WTC11 (cell line): ENCODE measurements around the gene LRCH4. TPM values are rescaled to one million over a fixed set of nuclear protein-coding genes. Genes with fewer than 3 reads are reported as not detected.

Experiments
- ATAC-seq: fragments of 200-7000 bp; cut with Tn5 transposase; 2 replicates; pipeline ENCODE4 v1.10.0; 2021; ENCODE audit warnings: mild to moderate bottlenecking, moderate library complexity
- CTCF ChIA-PET: fragments of 300-600 bp; sonication (Branson Sonifier 250); formaldehyde crosslinking; loops from one replicate; lab custom pipeline; 2021; ENCODE audit warnings: antibody characterized with exemption; lab: Charles Lee
- POLR2A ChIA-PET: fragments of 350-600 bp; sonication (Branson Sonifier 250); formaldehyde crosslinking; loops from one replicate; lab custom pipeline; 2021; ENCODE audit warnings: antibody characterized with exemption; lab: Charles Lee
- DNase-seq: peaks from one replicate; pipeline ENCODE4 v3.0.0; 2021; ENCODE audit warnings: low spot score
- H3K27ac Mint-ChIP-seq: 2 replicates; pipeline ENCODE4 v1.8.0; 2021; ENCODE audit warnings: mixed read lengths
- H3K27me3 Mint-ChIP-seq: 2 replicates; pipeline ENCODE4 v1.8.0; 2021; ENCODE audit warnings: low read depth, mild to moderate bottlenecking, moderate library complexity, mixed read lengths
- H3K36me3 Mint-ChIP-seq: 2 replicates; pipeline ENCODE4 v1.8.0; 2021; ENCODE audit warnings: mixed read lengths
- H3K4me1 Mint-ChIP-seq: 2 replicates; pipeline ENCODE4 v1.8.0; 2022; ENCODE audit warnings: mixed read lengths
- H3K4me3 Mint-ChIP-seq: 2 replicates; pipeline ENCODE4 v1.8.0; 2021; ENCODE audit warnings: mild to moderate bottlenecking, moderate library complexity, mixed read lengths
- H3K9me3 Mint-ChIP-seq: 2 replicates; pipeline ENCODE4 v1.8.0; 2021; ENCODE audit warnings: mixed read lengths
- ATF3 ChIP-seq: sonication (generic); formaldehyde crosslinking; conservative IDR thresholded peaks from 2 replicates; pipeline ENCODE4 v1.8.1; 2022; ENCODE audit warnings: mild to moderate bottlenecking, missing genetic modification reagents
- ATF6 ChIP-seq: sonication (generic); formaldehyde crosslinking; IDR thresholded peaks from 2 replicates; pipeline ENCODE4 v1.8.1; 2023; ENCODE audit warnings: mild to moderate bottlenecking, missing genetic modification reagents
- E2F4 ChIP-seq: sonication (generic); formaldehyde crosslinking; IDR thresholded peaks from 2 replicates; pipeline ENCODE4 v1.8.1; 2022; ENCODE audit warnings: low read depth, mild to moderate bottlenecking, moderate library complexity, missing genetic modification reagents, borderline replicate concordance
- ERG ChIP-seq: fragments of 250-450 bp; sonication (Bioruptor Pico); IDR thresholded peaks from 2 replicates; pipeline ENCODE4 v1.8.0; 2021; ENCODE audit warnings: mild to moderate bottlenecking
- FOXP1 ChIP-seq: sonication (generic); formaldehyde crosslinking; IDR thresholded peaks from 2 replicates; pipeline ENCODE4 v1.8.0; 2022; ENCODE audit warnings: missing genetic modification reagents, mild to moderate bottlenecking, moderate library complexity, borderline replicate concordance
- IRF1 ChIP-seq: sonication (generic); formaldehyde crosslinking; IDR thresholded peaks from 2 replicates; pipeline ENCODE4 v1.8.0; 2023; ENCODE audit warnings: missing genetic modification reagents
- NFYB ChIP-seq: sonication (generic); formaldehyde crosslinking; conservative IDR thresholded peaks from 2 replicates; pipeline ENCODE4 v1.8.0; 2022; ENCODE audit warnings: low read depth, missing genetic modification reagents
- OVOL2 ChIP-seq: fragments of 250-450 bp; sonication (Bioruptor Pico); IDR thresholded peaks from 2 replicates; pipeline ENCODE4 v1.9.0; 2021; ENCODE audit warnings: mild to moderate bottlenecking, borderline replicate concordance
- PRDM15 ChIP-seq: sonication (generic); formaldehyde crosslinking; IDR thresholded peaks from 2 replicates; pipeline ENCODE4 v1.8.0; 2022; ENCODE audit warnings: missing genetic modification reagents
- SMAD4 ChIP-seq: sonication (generic); formaldehyde crosslinking; IDR thresholded peaks from 2 replicates; pipeline ENCODE4 v1.8.0; 2022; ENCODE audit warnings: mild to moderate bottlenecking, missing genetic modification reagents
- STAT6 ChIP-seq: sonication (generic); formaldehyde crosslinking; conservative IDR thresholded peaks from 2 replicates; pipeline ENCODE4 v1.8.1; 2023; ENCODE audit warnings: mild to moderate bottlenecking, low read depth, missing genetic modification reagents, moderate library complexity
- TCF7 ChIP-seq: sonication (generic); formaldehyde crosslinking; IDR thresholded peaks from 2 replicates; pipeline ENCODE4 v1.8.0; 2022; ENCODE audit warnings: mild to moderate bottlenecking, low read depth, missing genetic modification reagents, moderate library complexity
- TEAD1 ChIP-seq: sonication (generic); formaldehyde crosslinking; IDR thresholded peaks from 2 replicates; pipeline ENCODE4 v1.8.0; 2022; ENCODE audit warnings: mild to moderate bottlenecking, missing genetic modification reagents
- TP53 ChIP-seq: sonication (generic); formaldehyde crosslinking; IDR thresholded peaks from 2 replicates; pipeline ENCODE4 v1.8.1; 2023; ENCODE audit warnings: mild to moderate bottlenecking, missing genetic modification reagents
- ZNF263 ChIP-seq: sonication (generic); formaldehyde crosslinking; IDR thresholded peaks from 2 replicates; pipeline ENCODE4 v1.8.1; 2022; ENCODE audit warnings: low read depth, mild to moderate bottlenecking, moderate library complexity, missing genetic modification reagents
- ZNF416 ChIP-seq: fragments of 250-450 bp; sonication (Bioruptor Pico); IDR thresholded peaks from 2 replicates; pipeline ENCODE4 v1.9.0; 2021; ENCODE audit warnings: mild to moderate bottlenecking, inconsistent platforms
- ZNF425 ChIP-seq: fragments of 250-450 bp; sonication (Bioruptor Pico); conservative IDR thresholded peaks from 2 replicates; pipeline ENCODE4 v1.9.0; 2021; ENCODE audit warnings: mild to moderate bottlenecking
- ZNF512 ChIP-seq: sonication (generic); formaldehyde crosslinking; IDR thresholded peaks from 2 replicates; pipeline ENCODE4 v1.8.1; 2022; ENCODE audit warnings: missing genetic modification reagents, borderline replicate concordance
- total RNA-seq: library from RNA; stranded (reverse); gene quantifications from 3 replicates; pipeline ENCODE4 v1.2.3, GENCODE V29; 2021

The LRCH4 gene
- total RNA-seq, 1 experiment from 2014 or later, result 56.7 TPM

- Mint-ChIP-seq H3K27me3 (no peaks in the 10 kb centered on the region), H3K27ac (no peak overlapping the region), H3K4me1 (peaks cover 10% of the 10 kb centered on the region), H3K9me3 (no peaks in the 10 kb centered on the region), H3K36me3 (no peaks in the 10 kb centered on the region), H3K4me3 (no peak overlapping the region)
- ATAC-seq (no peak), DNase-seq (no peak)
- CTCF ChIA-PET, result interaction anchor here (1.2 to 2.0 kb wide), 4 partner anchors 10 to 106 kb away, joined by 3 to 10 read pairs (median 3); no protein-coding TSS in a partner anchor
- POLR2A ChIA-PET, result no interaction called here
- TF ChIP-seq SMAD4 (CRISPR knock-in tag), result no peak
- TF ChIP-seq TEAD1 (CRISPR knock-in tag), result no peak
- TF ChIP-seq ZNF263, result no peak
- TF ChIP-seq ERG, result no peak
- TF ChIP-seq ZNF512, result no peak
- no peak for TF ChIP-seq ZNF425 (CRISPR knock-in tag)
- TF ChIP-seq IRF1 (CRISPR knock-in tag), result no peak
- TF ChIP-seq NFYB (CRISPR knock-in tag), result no peak
- TF ChIP-seq PRDM15 (CRISPR knock-in tag), result no peak
- no peak for TF ChIP-seq ATF3 (CRISPR knock-in tag)
- TF ChIP-seq STAT6 (CRISPR knock-in tag), result no peak
- no peak for TF ChIP-seq TCF7 (CRISPR knock-in tag)
- TF ChIP-seq E2F4 (CRISPR knock-in tag), result no peak
- TF ChIP-seq TP53, result no peak
- TF ChIP-seq ZNF416 (CRISPR knock-in tag), result no peak
- no peak for TF ChIP-seq FOXP1
- no peak for TF ChIP-seq OVOL2
- TF ChIP-seq ATF6, result no peak
These were observed 23.5 kb downstream of the LRCH4 start for GRCh38 chr7:100562195-100563099.
